HL-60/S4 treated with phorbol 12-myristate 13-acetate at 8.2 ng/mL for 4 days and 3 days (cell line): ENCODE results near the gene AGAP6.
"Not testable (repeated sequence)": the region's sequence is repeated elsewhere in the genome, so short reads cannot be mapped to it uniquely, and the experiment has no call there.

Experiments
- in situ Hi-C: fragments of 300-500 bp; cut with MboI; formaldehyde crosslinking; loops from 2 replicates; pipeline ENCODE4 v1.15.0; 2022; ENCODE audit warnings: low sequenced_read_pairs

The AGAP6 gene

GRCh38 chr10:49988376-49988775, at the start of gene AGAP6:
Gene AGAP6, plus strand, starts transcription at chr10:49988406. Its CDS starts 310 bp downstream, at chr10:49988716.
- in situ Hi-C loops = not testable (repeated sequence)

- in situ Hi-C loops = not testable (repeated sequence)
These were observed 46.5 kb upstream of the AGAP6 start, which contains the start of the genes PARG and TIMM23B for GRCh38 chr10:49941447-49942338. Gene PARG, minus strand, starts transcription at chr10:49942027. Its CDS starts 302 bp downstream, at chr10:49941725. Gene TIMM23B, plus strand, starts transcription at chr10:49942053. Its CDS starts 142 bp downstream, at chr10:49942195.

GRCh38 chr10:49942339-49942705, 45.9 kb upstream of the AGAP6 start:
- in situ Hi-C loops = not testable (repeated sequence)

GRCh38 chr10:49943607-49944006, 44.6 kb upstream of the AGAP6 start:
- in situ Hi-C loops = not testable (repeated sequence)

- in situ Hi-C loops = not testable (repeated sequence)
These were observed 40.1 kb upstream of the AGAP6 start for GRCh38 chr10:49948142-49948541.

- in situ Hi-C loops = not testable (repeated sequence)
These were observed 39.5 kb upstream of the AGAP6 start for GRCh38 chr10:49948737-49949136.

GRCh38 chr10:49952006-49952405, 36.2 kb upstream of the AGAP6 start:
- in situ Hi-C loops = not testable (repeated sequence)

GRCh38 chr10:49953122-49953521, 35.1 kb upstream of the AGAP6 start:
- in situ Hi-C loops = not testable (repeated sequence)

GRCh38 chr10:49970331-49970857, 17.8 kb upstream of the AGAP6 start:
- in situ Hi-C loops = not testable (repeated sequence)

GRCh38 chr10:49971466-49971865, 16.7 kb upstream of the AGAP6 start:
- in situ Hi-C loops = not testable (repeated sequence)

GRCh38 chr10:49972094-49972493, 16.1 kb upstream of the AGAP6 start:
- in situ Hi-C loops = not testable (repeated sequence)

GRCh38 chr10:49977756-49978155, 10.4 kb upstream of the AGAP6 start:
- in situ Hi-C loops = not testable (repeated sequence)

GRCh38 chr10:49987207-49987606, 999 bp upstream of the AGAP6 start:
- in situ Hi-C loops = not testable (repeated sequence)

GRCh38 chr10:49995321-49995720, 7.1 kb downstream of the AGAP6 start:
- in situ Hi-C loops = not testable (repeated sequence)

- in situ Hi-C loops = not testable (repeated sequence)
These were observed 25.8 kb downstream of the AGAP6 start for GRCh38 chr10:50014024-50014423.

- in situ Hi-C loops = not testable (repeated sequence)
These were observed 27.5 kb downstream of the AGAP6 start for GRCh38 chr10:50015596-50016220.

GRCh38 chr10:50016926-50017325, 28.7 kb downstream of the AGAP6 start:
- in situ Hi-C loops = not testable (repeated sequence)

- in situ Hi-C loops = not testable (repeated sequence)
These were observed 29.4 kb downstream of the AGAP6 start for GRCh38 chr10:50017646-50018045.

- in situ Hi-C loops = not testable (repeated sequence)
These were observed 31.1 kb downstream of the AGAP6 start for GRCh38 chr10:50019279-50019678.

GRCh38 chr10:50020451-50021024, 32.3 kb downstream of the AGAP6 start:
- in situ Hi-C loops = not testable (repeated sequence)

- in situ Hi-C loops = no loop called here
These were observed 33.4 kb downstream of the AGAP6 start for GRCh38 chr10:50021646-50022045.
